ENCODE results near the gene FAM120B.

Gene FAM120B

DNA sequence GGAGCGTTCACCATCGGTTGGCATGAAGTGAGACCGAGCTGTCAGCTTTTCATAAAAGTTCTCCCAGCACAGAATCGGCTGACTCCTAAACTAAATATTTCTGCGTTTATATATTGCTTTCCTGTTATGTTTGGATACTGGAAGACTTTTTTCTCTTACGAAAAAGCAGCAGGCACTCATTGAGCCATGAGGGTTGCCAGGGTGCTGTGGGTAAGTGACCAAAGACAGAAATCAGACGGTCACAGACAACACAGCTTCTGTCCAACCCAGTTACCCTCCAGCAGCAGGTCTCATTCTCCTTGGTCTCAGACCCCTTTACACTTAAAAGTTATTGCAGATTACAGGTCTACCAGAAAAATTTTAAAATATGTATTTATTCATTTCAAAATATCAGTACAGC, 113.7 kb downstream of the FAM120B start:
- DNase-seq (ENCODE audit: low read depth) = no peak
- H3K9me3 ChIP-seq (ENCODE audit: control insufficient read depth, low read length) = no peaks in the 10 kb centered on the region
- H3K36me3 ChIP-seq (ENCODE audit: control insufficient read depth, insufficient read depth, low read length, severe bottlenecking) = no peaks in the 10 kb centered on the region
- no peak overlapping the region for H3K4me3 ChIP-seq (ENCODE audit: low read length)
- peaks cover 30% of the 10 kb centered on the region for H3K27me3 ChIP-seq (replicated peaks; ENCODE audit: control insufficient read depth, insufficient read depth, low read length)
- H3K4me1 ChIP-seq (ENCODE audit: control insufficient read depth, insufficient read depth, low read length) = no peaks in the 10 kb centered on the region
- H3K9ac ChIP-seq (ENCODE audit: low read length) = no peak overlapping the region

DNA sequence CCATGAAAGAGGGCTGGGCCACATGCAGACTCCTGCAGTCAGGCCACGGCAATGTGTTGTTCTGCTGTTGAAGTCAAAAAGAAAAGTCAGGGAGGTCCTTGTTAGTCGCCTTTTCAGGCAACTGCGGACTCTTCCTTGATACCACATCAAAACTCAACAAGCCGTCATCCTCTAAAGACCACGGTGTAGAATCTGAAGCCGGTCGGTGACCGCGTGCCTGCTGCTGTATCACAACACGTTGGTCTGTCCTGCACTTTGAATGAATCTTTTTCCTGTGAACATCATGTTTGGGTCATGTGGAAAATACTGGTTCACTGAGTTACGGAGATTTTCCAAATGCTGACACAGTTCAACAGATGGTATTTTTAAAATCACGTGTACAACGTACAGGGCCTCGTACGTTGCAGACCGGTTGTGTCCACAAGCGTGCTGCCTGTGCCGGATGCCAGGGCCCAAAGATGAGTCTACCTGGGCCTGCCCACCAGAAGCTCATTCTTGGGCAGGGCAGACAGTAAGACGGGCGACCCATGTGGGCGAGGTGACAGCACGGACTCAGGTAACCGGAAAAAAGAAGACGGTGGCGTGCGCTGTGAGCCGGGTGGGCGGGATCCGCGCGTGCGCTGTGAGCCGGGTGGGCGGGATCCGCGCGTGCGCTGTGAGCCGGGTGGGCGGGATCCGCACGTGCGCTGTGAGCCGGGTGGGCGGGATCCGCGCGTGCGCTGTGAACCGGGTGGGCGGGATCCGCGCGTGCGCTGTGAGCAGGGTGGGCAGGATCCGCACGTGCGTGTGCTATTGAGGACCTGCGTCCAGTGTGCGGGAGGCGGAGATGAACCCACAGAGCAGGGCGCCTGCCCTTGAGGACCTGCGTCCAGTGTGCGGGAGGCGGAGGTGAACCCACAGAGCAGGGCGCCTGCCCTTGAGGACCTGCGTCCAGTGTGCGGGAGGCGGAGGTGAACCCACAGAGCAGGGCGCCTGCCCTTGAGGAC, 114.5 kb downstream of the FAM120B start:
- H3K9me3 ChIP-seq (ENCODE audit: control insufficient read depth, low read length) = no peaks in the 10 kb centered on the region
- H3K4me1 ChIP-seq (ENCODE audit: control insufficient read depth, insufficient read depth, low read length) = no peaks in the 10 kb centered on the region
- H3K4me3 ChIP-seq (ENCODE audit: low read length) = no peak overlapping the region
- H3K27me3 ChIP-seq (replicated peaks; ENCODE audit: control insufficient read depth, insufficient read depth, low read length) = peaks cover 30% of the 10 kb centered on the region
- DNase-seq (ENCODE audit: low read depth) = no peak
- no peaks in the 10 kb centered on the region for H3K36me3 ChIP-seq (ENCODE audit: control insufficient read depth, insufficient read depth, low read length, severe bottlenecking)
- no peak overlapping the region for H3K9ac ChIP-seq (ENCODE audit: low read length)

DNA sequence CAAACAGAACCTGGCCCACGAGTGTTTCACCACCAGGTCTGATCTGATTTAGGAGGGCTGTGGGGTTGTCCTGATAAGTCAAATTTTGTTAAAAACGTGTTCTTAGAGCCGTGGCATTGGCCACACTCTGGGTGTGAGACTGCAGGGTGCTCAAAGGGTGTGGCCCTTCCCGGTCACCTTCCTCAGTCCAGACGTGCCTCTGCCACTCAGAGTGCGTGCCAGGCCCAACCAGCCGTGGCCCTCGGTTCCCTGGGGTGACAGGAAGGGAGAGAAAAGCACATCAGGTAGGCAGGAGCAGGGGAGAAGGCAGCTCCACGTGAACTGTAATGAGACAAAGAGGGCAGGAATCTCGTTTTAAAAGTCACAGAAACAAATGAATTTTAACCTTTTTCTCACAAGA, 115.4 kb downstream of the FAM120B start:
- Histone ChIP-seq H3K9me3 (ENCODE audit: control insufficient read depth, low read length) (no peaks in the 10 kb centered on the region), H3K27me3 (replicated peaks; ENCODE audit: control insufficient read depth, insufficient read depth, low read length) (peaks cover 34% of the 10 kb centered on the region), H3K4me3 (ENCODE audit: low read length) (no peak overlapping the region), H3K36me3 (ENCODE audit: control insufficient read depth, insufficient read depth, low read length, severe bottlenecking) (no peaks in the 10 kb centered on the region), H3K4me1 (ENCODE audit: control insufficient read depth, insufficient read depth, low read length) (no peaks in the 10 kb centered on the region), H3K9ac (ENCODE audit: low read length) (no peak overlapping the region)
- no peak for DNase-seq (ENCODE audit: low read depth)

DNA sequence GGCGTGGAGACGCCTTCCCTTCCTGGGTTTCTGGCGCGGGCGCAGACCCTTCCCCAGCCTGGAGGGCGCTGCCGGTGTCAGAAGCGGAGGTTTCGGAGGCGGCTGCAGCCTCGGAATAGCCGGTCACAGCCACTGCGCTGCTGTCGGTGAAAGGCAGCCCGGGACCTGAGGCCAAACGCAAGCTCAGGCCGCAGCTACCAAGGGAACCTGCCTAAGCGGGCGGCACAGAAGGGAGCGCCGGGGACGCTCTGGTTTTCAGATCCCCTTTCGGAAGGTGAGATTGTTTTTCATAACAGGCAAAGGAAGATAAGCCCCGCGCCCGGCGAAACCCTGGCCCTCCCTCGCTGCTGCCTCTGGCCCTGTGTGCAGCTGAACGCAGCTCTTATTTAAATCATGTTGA, 116.5 kb downstream of the FAM120B start:
- peaks cover 34% of the 10 kb centered on the region for H3K27me3 ChIP-seq (replicated peaks; ENCODE audit: control insufficient read depth, insufficient read depth, low read length)
- no peaks in the 10 kb centered on the region for H3K4me1 ChIP-seq (ENCODE audit: control insufficient read depth, insufficient read depth, low read length)
- no peak overlapping the region for H3K9ac ChIP-seq (ENCODE audit: low read length)
- H3K9me3 ChIP-seq (ENCODE audit: control insufficient read depth, low read length) = no peaks in the 10 kb centered on the region
- H3K36me3 ChIP-seq (ENCODE audit: control insufficient read depth, insufficient read depth, low read length, severe bottlenecking) = no peaks in the 10 kb centered on the region
- no peak for DNase-seq (ENCODE audit: low read depth)
- no peak overlapping the region for H3K4me3 ChIP-seq (ENCODE audit: low read length)

DNA sequence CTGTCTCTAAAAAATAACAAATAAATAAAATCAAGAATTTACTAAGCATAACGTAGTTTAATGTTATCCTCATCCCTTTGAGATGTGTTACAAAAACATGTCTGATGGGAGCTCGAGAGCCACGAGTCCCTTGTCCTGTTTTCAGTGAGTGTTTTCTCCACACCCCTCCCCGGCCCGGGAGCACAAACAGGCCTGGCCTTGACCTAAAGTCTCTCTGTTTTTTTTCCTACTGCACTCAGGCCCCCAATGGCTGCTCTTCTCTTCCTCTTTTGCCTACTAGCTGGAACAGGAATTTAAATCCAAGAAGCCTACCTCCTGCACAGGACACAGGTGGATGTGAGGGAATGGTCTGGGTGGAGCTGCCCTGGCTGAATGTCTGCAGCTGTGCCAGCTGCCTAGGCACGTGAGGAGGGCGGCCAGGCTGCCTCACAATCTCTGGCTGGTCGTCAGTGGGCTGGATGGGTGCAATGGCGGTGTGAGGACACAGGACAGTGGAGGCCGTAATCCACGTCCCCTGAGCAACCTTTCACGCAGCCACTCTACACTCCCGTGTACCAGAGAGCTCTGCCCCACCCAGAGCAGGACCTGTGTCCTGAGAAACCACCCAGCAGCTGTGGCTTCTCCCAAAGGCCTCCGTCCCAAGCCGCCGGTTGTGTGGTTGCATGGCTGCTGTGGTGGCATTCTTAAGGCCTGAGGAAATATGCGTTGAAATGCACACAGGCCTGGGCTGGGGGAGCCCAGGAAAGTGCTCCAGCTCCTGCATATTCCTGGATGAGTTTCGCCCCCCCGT, 117.5 kb downstream of the FAM120B start:
- Histone ChIP-seq H3K9me3 (ENCODE audit: control insufficient read depth, low read length) (no peaks in the 10 kb centered on the region), H3K4me3 (ENCODE audit: low read length) (no peak overlapping the region), H3K9ac (ENCODE audit: low read length) (no peak overlapping the region), H3K27me3 (replicated peaks; ENCODE audit: control insufficient read depth, insufficient read depth, low read length) (peaks cover 34% of the 10 kb centered on the region), H3K4me1 (ENCODE audit: control insufficient read depth, insufficient read depth, low read length) (no peaks in the 10 kb centered on the region), H3K36me3 (ENCODE audit: control insufficient read depth, insufficient read depth, low read length, severe bottlenecking) (no peaks in the 10 kb centered on the region)
- no peak for DNase-seq (ENCODE audit: low read depth)

DNA sequence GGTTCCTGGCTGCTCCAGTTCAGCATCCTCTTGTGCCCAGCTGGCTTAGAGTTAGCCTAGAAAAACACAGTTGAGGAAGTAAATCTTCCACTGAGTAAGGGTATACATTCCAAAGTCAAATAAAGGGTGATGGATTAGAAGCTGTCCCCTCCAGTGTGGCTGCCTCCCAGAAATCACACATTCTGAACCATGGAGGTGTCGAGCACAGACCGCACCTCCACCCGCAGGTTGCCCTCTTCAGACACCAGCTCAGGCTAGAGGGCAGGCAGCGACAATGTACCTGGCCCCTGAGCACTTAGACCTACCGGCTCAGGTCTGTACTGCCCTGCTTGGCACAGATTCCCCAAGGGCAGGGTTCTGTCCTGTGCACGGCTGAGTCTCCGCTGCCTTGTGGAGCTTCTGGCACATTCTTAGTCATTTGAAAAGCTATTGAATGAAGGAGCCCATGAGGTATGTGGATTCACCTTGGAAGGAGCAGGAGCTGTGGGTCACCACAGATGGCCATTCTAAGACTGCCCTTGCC, 118.1 kb downstream of the FAM120B start:
- Histone ChIP-seq H3K27me3 (replicated peaks; ENCODE audit: control insufficient read depth, insufficient read depth, low read length) (peaks cover 32% of the 10 kb centered on the region), H3K4me3 (ENCODE audit: low read length) (no peak overlapping the region), H3K9ac (ENCODE audit: low read length) (no peak overlapping the region), H3K4me1 (ENCODE audit: control insufficient read depth, insufficient read depth, low read length) (no peaks in the 10 kb centered on the region), H3K9me3 (ENCODE audit: control insufficient read depth, low read length) (no peaks in the 10 kb centered on the region), H3K36me3 (ENCODE audit: control insufficient read depth, insufficient read depth, low read length, severe bottlenecking) (no peaks in the 10 kb centered on the region)
- no peak for DNase-seq (ENCODE audit: low read depth)

DNA sequence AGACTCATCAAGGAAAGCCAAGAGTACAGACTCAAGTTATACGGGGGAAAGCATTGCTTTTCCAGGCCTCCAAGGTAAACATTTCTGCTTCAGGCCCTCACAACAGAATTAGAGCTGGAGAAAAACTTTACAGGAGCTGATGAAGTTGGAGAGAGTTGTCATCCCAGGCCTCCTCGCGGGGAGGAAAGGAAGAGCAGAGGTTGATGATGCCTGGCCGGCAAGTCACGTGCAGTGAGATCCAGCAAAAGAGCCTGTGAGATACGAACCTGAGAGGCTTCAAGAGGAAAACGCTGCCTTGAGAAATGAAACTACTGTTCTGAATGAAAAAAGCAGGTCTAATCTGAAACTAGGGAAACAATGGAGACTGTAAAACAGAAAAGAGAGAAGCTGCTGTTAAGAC, 122.9 kb downstream of the FAM120B start:
- Histone ChIP-seq H3K4me3 (ENCODE audit: low read length) (no peak overlapping the region), H3K9ac (ENCODE audit: low read length) (no peak overlapping the region), H3K4me1 (ENCODE audit: control insufficient read depth, insufficient read depth, low read length) (no peaks in the 10 kb centered on the region), H3K9me3 (ENCODE audit: control insufficient read depth, low read length) (no peaks in the 10 kb centered on the region), H3K36me3 (ENCODE audit: control insufficient read depth, insufficient read depth, low read length, severe bottlenecking) (no peaks in the 10 kb centered on the region), H3K27me3 (replicated peaks; ENCODE audit: control insufficient read depth, insufficient read depth, low read length) (peaks cover 17% of the 10 kb centered on the region)
- no peak for DNase-seq (ENCODE audit: low read depth)

DNA sequence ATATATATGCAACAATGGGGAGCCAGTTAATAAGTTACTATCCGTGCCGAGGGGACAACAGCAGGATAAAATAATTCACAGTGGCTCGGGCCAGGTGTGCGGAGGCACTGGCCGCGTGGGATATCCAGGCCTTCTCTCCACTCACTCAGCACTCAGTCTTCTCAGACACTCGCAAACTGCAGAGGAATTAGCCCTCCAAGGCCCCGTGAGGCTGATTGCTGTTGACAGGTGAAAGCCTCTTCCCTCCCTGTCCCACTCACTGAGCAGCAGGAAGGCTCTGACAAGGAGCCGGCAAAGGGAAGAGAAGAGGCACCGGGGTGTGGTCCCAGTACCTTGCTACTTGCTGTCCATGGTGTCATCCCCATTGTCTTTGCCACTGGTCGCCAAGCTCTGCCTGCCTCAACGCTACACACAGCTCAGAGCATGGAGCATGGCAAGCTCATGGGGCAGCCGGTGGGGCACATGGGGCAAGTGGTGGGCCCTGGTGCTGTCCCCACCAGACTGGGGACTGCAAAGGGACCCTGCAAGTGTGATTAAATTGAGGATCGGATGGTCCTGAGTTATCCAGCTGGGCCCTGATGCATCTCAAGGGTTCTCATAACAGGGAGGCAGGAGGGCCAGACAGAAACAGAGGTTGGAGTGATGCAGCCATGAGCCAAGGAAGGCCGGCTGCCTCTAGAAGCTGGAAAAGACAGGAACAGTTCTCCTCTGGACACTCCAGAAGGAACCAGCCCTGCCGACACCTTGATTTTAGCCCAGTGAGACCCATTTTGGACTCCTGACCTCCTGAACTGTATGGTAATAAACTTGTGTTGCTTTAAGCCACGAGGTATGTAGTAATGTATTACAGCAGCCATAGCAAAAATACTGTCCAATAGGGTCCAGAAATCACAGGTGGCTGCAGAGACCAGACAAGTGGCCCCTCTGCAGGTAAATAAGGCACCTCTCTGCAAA, 126.9 kb downstream of the FAM120B start:
- no peak for DNase-seq (ENCODE audit: low read depth)
- Histone ChIP-seq H3K36me3 (ENCODE audit: control insufficient read depth, insufficient read depth, low read length, severe bottlenecking) (no peaks in the 10 kb centered on the region), H3K9me3 (ENCODE audit: control insufficient read depth, low read length) (peaks cover 6% of the 10 kb centered on the region), H3K9ac (ENCODE audit: low read length) (no peak overlapping the region), H3K27me3 (replicated peaks; ENCODE audit: control insufficient read depth, insufficient read depth, low read length) (peaks cover 6% of the 10 kb centered on the region), H3K4me3 (ENCODE audit: low read length) (no peak overlapping the region), H3K4me1 (ENCODE audit: control insufficient read depth, insufficient read depth, low read length) (peaks cover 8% of the 10 kb centered on the region)

DNA sequence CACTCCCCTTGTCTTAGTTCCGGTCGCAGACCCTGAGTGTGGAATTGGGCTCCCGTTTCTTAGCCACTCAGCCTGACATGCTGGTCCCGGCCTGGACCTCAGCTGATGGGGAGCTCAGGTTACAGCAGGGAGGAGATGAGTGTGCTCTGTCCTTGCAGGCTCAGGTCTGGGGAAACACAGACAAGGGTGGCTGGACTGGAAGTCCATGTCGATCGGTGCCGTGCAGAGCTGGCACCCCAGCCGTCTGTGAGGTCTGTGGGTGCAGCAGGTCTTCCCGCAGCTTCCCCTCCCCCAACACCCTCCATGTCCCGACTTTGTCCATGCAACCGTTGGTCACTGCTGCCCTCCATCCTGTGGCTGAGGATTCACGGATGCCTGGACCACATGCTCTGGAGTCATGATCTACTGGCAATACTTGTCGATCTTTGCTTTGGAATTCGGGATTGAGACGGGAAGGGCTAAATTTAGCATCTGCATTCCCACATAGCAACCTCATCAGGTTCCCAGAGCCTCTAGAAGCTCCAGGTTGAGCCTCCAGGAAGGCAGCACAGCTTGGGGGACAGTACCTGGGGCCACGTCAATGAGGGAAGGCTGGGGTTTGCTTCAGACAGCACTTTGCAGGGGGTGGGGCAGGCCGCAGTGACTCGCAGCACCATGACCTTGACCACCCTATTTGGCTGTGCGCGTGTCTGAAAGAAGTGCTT, 127.7 kb downstream of the FAM120B start:
- Histone ChIP-seq H3K9me3 (ENCODE audit: control insufficient read depth, low read length) (peaks cover 6% of the 10 kb centered on the region), H3K4me3 (ENCODE audit: low read length) (no peak overlapping the region), H3K36me3 (ENCODE audit: control insufficient read depth, insufficient read depth, low read length, severe bottlenecking) (no peaks in the 10 kb centered on the region), H3K4me1 (ENCODE audit: control insufficient read depth, insufficient read depth, low read length) (peaks cover 8% of the 10 kb centered on the region), H3K27me3 (replicated peaks; ENCODE audit: control insufficient read depth, insufficient read depth, low read length) (peaks cover 6% of the 10 kb centered on the region), H3K9ac (ENCODE audit: low read length) (no peak overlapping the region)
- no peak for DNase-seq (ENCODE audit: low read depth)

DNA sequence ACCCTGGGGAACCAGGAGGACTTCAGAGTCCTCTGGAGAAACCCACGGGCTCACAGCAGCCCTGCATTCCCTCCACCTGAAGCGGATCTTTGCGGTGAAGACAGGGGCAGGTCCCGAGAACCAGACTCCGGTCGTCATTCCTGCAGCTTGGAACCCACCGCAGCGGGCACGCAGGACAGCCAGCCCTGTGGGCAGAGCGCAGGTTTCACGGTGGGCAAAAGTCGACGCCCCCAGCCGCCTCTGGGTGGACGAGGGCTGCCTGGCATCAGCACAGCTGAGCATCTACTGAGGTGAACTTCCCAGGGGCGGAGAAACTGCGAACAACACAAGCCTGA, 128.2 kb downstream of the FAM120B start:
- H3K4me3 ChIP-seq (ENCODE audit: low read length) = no peak overlapping the region
- H3K9ac ChIP-seq (ENCODE audit: low read length) = no peak overlapping the region
- peaks cover 6% of the 10 kb centered on the region for H3K27me3 ChIP-seq (replicated peaks; ENCODE audit: control insufficient read depth, insufficient read depth, low read length)
- no peaks in the 10 kb centered on the region for H3K36me3 ChIP-seq (ENCODE audit: control insufficient read depth, insufficient read depth, low read length, severe bottlenecking)
- peaks cover 8% of the 10 kb centered on the region for H3K4me1 ChIP-seq (ENCODE audit: control insufficient read depth, insufficient read depth, low read length)
- peaks cover 6% of the 10 kb centered on the region for H3K9me3 ChIP-seq (ENCODE audit: control insufficient read depth, low read length)
- no peak for DNase-seq (ENCODE audit: low read depth)

Data from adipocyte (in vitro differentiated cells).